Raji (cell line): ENCODE results near the gene SLC5A6.

Experiments used
- POLR2A ChIP-seq: IDR thresholded peaks from 2 replicates; pipeline ENCODE4 v1.6.1; 2011; ENCODE audit warnings: low read depth, low read length, control low read depth; ENCODE audit not compliant: insufficient read depth

Gene SLC5A6

DNA sequence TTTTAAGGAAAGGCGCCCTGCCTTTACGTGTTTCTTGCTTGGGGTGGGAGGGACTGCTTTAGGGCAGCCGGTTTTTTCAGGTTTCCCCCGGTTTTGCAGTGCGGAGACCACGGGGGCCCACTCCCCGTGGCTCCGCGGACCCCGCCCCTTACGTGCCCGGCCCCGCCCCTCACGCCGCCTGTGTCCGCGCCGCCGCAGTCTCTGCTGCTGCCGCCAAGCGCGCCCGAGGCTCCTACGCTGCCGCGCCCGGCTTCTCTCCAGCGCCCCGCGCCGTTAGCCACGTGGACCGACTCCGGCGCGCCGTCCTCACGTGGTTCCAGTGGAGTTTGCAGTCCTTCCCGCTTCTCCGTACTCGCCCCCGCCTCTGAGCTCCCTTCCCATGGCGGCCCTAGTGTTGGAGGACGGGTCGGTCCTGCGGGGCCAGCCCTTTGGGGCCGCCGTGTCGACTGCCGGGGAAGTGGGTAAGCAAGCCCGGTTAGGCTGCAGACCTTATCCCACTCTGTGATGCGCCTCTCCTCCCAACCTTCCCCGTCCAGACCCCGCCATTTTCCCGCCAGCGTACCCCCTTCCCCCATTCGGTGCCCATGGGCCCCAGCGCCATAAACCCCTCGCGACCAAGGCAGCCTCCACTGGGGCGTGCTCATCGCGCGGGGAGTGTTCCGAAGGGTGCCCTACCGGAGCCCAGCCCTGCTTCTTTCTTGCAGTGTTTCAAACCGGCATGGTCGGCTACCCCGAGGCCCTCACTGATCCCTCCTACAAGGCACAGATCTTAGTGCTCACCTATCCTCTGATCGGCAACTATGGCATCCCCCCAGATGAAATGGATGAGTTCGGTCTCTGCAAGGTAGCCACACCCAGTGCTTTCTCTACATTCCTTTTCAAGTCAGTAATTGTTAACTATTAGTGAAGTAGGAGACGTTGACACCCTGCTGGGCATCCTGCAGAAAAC, 5.4 kb upstream of the SLC5A6 start, which contains the start of gene CAD:
Gene CAD (plus strand): TSS at position 197 of the 949 bp plus-strand sequence. CDS start 183 bp downstream, at position 380.
- peak; percentile 84 for TF ChIP-seq POLR2A

DNA sequence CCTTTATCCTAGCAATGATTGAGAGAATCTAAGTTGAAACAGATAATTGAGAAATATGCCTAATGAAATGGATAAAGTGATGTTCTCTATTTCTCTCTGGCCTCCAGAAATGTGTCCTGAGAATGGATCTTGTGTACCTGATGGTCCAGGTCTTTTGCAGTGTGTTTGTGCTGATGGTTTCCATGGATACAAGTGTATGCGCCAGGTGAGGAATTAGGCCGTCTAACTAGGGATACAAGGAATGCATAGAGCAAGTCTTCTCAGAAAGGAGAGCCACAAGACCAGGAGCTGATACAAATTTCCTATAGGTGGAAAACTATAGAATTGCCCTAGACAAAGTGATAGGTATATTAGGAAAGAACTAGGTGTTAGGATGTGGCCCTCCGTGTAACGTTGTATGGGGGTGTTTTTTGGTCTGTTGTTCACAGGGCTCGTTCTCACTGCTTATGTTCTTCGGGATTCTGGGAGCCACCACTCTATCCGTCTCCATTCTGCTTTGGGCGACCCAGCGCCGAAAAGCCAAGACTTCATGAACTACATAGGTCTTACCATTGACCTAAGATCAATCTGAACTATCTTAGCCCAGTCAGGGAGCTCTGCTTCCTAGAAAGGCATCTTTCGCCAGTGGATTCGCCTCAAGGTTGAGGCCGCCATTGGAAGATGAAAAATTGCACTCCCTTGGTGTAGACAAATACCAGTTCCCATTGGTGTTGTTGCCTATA, 4.5 kb upstream of the SLC5A6 start:
- TF ChIP-seq POLR2A, result no peak

GRCh38 chr2:27214941-27215340, 2.9 kb upstream of the SLC5A6 start:
- no peak for TF ChIP-seq POLR2A

- TF ChIP-seq POLR2A, result no peak
Observed at GRCh38 chr2:27212626-27213471, 781 bp upstream of the SLC5A6 start.

GRCh38 chr2:27211241-27211942, 676 bp downstream of the SLC5A6 start:
- peak; percentile 48 for TF ChIP-seq POLR2A

- TF ChIP-seq POLR2A, result no peak
Observed at GRCh38 chr2:27209621-27210401, 2.3 kb downstream of the SLC5A6 start.

DNA sequence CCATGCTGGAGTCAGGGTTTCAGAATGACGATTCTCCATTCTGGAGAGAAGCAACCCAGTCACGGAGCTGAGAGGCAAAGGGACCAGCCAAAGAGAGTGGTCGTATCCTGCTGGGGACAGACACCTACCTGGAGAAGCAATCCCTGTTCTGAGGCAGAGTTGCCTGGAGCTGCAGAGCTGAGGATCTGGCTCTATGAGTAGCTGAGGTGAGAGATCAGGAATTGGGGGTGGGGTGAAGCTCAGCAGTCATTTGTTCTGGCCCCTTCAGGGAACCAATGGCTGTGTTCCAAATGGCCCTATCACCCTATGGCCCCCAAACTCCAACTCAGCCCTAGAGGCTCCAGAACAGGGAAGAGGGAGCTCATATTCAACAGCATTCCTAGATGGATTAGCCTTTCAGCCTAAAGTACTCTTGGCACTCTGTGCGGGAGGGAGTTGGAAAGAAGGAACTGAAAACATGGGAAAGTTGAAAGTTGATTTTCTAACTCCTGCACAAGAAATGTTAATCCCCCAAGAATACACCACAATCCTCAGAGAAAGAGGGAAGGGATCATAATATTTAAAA, 3.5 kb downstream of the SLC5A6 start:
- TF ChIP-seq POLR2A, result no peak

DNA sequence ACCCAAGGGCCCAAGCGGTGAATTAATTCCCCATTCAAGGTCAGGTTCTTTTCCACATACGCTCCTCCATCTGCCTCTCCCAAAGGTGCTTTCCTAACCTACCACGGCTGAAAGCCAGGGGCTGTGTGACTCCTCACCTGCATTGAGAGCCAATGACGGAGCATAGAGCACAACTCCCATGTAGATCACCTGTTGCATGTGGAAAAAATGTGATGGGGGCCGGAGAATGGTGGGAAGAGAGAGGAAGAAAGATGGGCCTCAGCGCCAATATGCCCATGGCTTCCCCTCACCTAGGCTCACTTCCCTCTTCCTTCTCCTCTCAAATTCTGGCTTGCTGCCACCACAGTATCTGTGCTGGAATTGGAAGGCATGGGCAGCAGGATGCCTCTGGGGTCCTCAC, 5.7 kb downstream of the SLC5A6 start:
- TF ChIP-seq POLR2A, result no peak

DNA sequence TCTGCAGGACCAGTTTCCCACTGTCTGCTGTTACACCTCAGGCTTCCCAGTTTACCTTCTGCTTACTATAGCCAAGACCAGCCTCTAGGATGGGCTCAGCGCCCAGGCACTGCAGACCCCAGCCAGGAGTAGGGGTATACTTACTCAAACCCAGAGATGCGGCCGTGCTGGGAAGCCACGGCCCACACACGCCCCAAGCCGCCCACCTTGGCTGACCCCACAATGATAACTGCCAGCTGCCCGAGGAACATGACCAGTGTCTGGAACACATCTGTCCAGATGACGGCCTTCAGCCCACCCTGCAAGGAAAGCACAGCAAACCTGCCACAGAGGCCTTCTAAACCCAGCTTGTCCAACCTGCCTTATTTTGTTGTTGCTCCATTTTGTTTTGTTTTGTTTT, 6.9 kb downstream of the SLC5A6 start:
- TF ChIP-seq POLR2A, result no peak

- TF ChIP-seq POLR2A, result no peak
Observed at GRCh38 chr2:27204566-27204965, 7.5 kb downstream of the SLC5A6 start.

DNA sequence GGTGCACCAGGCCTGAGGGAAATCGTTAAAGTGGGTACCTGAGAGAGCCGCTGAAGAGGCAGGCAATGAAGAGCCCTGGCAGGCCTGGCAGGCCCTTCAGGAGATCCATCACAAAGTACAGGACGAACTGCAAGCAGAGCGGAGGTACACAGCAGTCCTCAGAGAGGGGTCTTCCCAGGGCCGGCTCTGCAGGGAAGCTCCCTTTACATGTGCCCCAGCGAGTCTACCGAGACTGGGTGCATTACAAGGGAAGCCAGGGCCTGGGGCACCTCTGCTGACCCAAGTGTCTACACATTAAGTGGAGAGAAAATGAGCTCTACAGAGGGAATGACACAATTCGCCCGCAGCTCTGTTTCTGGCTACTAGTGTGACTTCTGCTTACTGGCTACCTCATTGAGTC, 8.3 kb downstream of the SLC5A6 start:
- TF ChIP-seq POLR2A, result no peak

GRCh38 chr2:27202854-27203253, 9.2 kb downstream of the SLC5A6 start:
- TF ChIP-seq POLR2A, result no peak

- no peak for TF ChIP-seq POLR2A
Observed at GRCh38 chr2:27201675-27202074, 10.4 kb downstream of the SLC5A6 start.
